Endothelial cell of umbilical vein (primary cell): ENCODE data around the gene UNC119. TPM values are rescaled to one million over a fixed set of nuclear protein-coding genes. Genes with fewer than 3 reads are reported as not detected.

Experiments used
- BruUV-seq: library from RNA; stranded (reverse); fragments of 400-500 nt; replicated peaks from 2 replicates; lab custom pipeline; 2021; lab: Mats Ljungman, UMichigan
- CTCF ChIA-PET: fragments of 300-600, 350-600 bp; sonication (Branson Sonifier 250); formaldehyde crosslinking; loops from one replicate; lab custom pipeline; 2021; ENCODE audit warnings: antibody characterized with exemption, inconsistent platforms; lab: Charles Lee
- POLR2A ChIA-PET: fragments of 300-600, 350-600 bp; sonication (Branson Sonifier 250); formaldehyde crosslinking; loops from one replicate; lab custom pipeline; 2021; ENCODE audit warnings: antibody characterized with exemption, inconsistent platforms; lab: Charles Lee
- DNase-seq: peaks from one replicate; pipeline ENCODE4 v3.0.0-alpha.2; 2011; ENCODE audit warnings: low read depth, low spot score
- FAIRE-seq: peaks from 2 replicates; lab custom pipeline; 2011; peaks lifted over from hg19 to GRCh38; lab: Jason Lieb, UNC
- H2AFZ ChIP-seq: 2 replicates; pipeline ENCODE4 v1.6.0; 2012; ENCODE audit warnings: low read depth, low read length, control low read depth, inconsistent platforms
- H3K27ac ChIP-seq: 2 replicates; pipeline ENCODE4 v1.5.1; 2011; ENCODE audit warnings: low read depth, mild to moderate bottlenecking, control low read depth, low read length, moderate library complexity; ENCODE audit not compliant: insufficient read depth
- H3K27me3 ChIP-seq, 2 experiments: 2 replicates each; pipeline versions ENCODE4 v1.6.0 to v1.6.1; 2011; ENCODE audit warnings: low read length in 2 of 2, mixed read lengths in 1 of 2; ENCODE audit not compliant: control insufficient read depth in 2 of 2, insufficient read depth in 2 of 2
- H3K36me3 ChIP-seq, 2 experiments: 2 replicates in 1 of 2; 3 replicates in 1 of 2; pipeline ENCODE4 v1.5.1; 2011; ENCODE audit warnings: low read length in 2 of 2, mild to moderate bottlenecking in 1 of 2, moderate library complexity in 1 of 2; ENCODE audit not compliant: control insufficient read depth in 2 of 2, insufficient read depth in 2 of 2; ENCODE audit errors: extremely low read depth in 1 of 2
- H3K4me1 ChIP-seq: 3 replicates; pipeline ENCODE4 v1.5.1; 2011; ENCODE audit warnings: mild to moderate bottlenecking, low read length; ENCODE audit not compliant: control insufficient read depth, insufficient read depth; ENCODE audit errors: extremely low read depth
- H3K4me2 ChIP-seq: 2 replicates; pipeline ENCODE4 v1.6.1; 2011; ENCODE audit warnings: low read length, control low read depth, mixed read lengths; ENCODE audit not compliant: insufficient read depth
- H3K4me3 ChIP-seq, 3 experiments: fragments of 200-600 bp in 1 of 3; sonication (generic), shearing (Covaris generic) in 1 of 3; replicated peaks in 1 of 3; 2 replicates each; pipeline ENCODE4 v1.5.1; 2011 to 2016; ENCODE audit warnings: control low read depth in 3 of 3, low read length in 3 of 3, mild to moderate bottlenecking in 2 of 3, inconsistent platforms in 1 of 3, low read depth in 1 of 3, moderate library complexity in 1 of 3; ENCODE audit not compliant: insufficient read depth in 1 of 3
- H3K79me2 ChIP-seq: 2 replicates; pipeline ENCODE4 v1.6.0; 2012; ENCODE audit warnings: low read length, inconsistent platforms; ENCODE audit not compliant: control insufficient read depth, insufficient read depth
- H3K9ac ChIP-seq: replicated peaks from 2 replicates; pipeline ENCODE3; 2011; ENCODE audit warnings: low read length, control low read depth; ENCODE audit not compliant: insufficient read depth; ENCODE audit errors: extremely low read depth
- H3K9me1 ChIP-seq: replicated peaks from 3 replicates; pipeline ENCODE4 v1.6.0; 2011; ENCODE audit warnings: mild to moderate bottlenecking, low read length; ENCODE audit not compliant: control insufficient read depth, insufficient read depth; ENCODE audit errors: extremely low read depth
- H3K9me3 ChIP-seq: replicated peaks from 2 replicates; pipeline ENCODE4 v1.5.1; 2012; ENCODE audit warnings: low read length, inconsistent platforms; ENCODE audit not compliant: control insufficient read depth, insufficient read depth
- H4K20me1 ChIP-seq: replicated peaks from 2 replicates; pipeline ENCODE3; 2011; ENCODE audit warnings: mild to moderate bottlenecking, low read length; ENCODE audit not compliant: control insufficient read depth, insufficient read depth; ENCODE audit errors: extremely low read depth
- CTCF ChIP-seq, 2 donors: IDR thresholded peaks; 1 replicate in 1 of 2; 2 replicates in 1 of 2; pipeline ENCODE4 v1.5.1; 2011; ENCODE audit warnings: low read length in 2 of 2, mild to moderate bottlenecking in 2 of 2, moderate library complexity in 2 of 2, control low read depth in 1 of 2, inconsistent platforms in 1 of 2, low read depth in 1 of 2; ENCODE audit not compliant: insufficient read depth in 1 of 2; ENCODE audit errors: extremely low read depth in 1 of 2
- EZH2 ChIP-seq: IDR thresholded peaks from 2 replicates; pipeline ENCODE4 v1.6.1; 2012; ENCODE audit warnings: borderline replicate concordance, low read depth, mild to moderate bottlenecking, moderate library complexity, low read length, inconsistent platforms; ENCODE audit not compliant: severe bottlenecking
- FOS ChIP-seq: IDR thresholded peaks from 2 replicates; pipeline ENCODE4 v1.6.1; 2011; ENCODE audit warnings: mild to moderate bottlenecking, low read length, moderate library complexity, borderline replicate concordance; ENCODE audit not compliant: insufficient read depth
- GATA2 ChIP-seq: IDR thresholded peaks from 2 replicates; pipeline ENCODE4 v1.7.0; 2011; ENCODE audit warnings: low read depth, mild to moderate bottlenecking, moderate library complexity, mixed read lengths, low read length; ENCODE audit not compliant: insufficient read length, insufficient read depth
- JUN ChIP-seq: IDR thresholded peaks from 2 replicates; pipeline ENCODE4 v1.6.1; 2011; ENCODE audit warnings: borderline replicate concordance, low read depth; ENCODE audit not compliant: insufficient read length, insufficient read depth
- MAX ChIP-seq: IDR thresholded peaks from 2 replicates; pipeline ENCODE4 v1.6.1; 2011; ENCODE audit not compliant: insufficient read depth, insufficient read length
- MYC ChIP-seq: IDR thresholded peaks from one replicate; pipeline ENCODE4 v1.6.1; 2011; ENCODE audit warnings: mild to moderate bottlenecking, low read depth, low read length
- POLR2A ChIP-seq: IDR thresholded peaks from 2 replicates; pipeline ENCODE4 v1.6.1; 2012; ENCODE audit warnings: low read depth, mild to moderate bottlenecking, control low read depth, low read length
- POLR2AphosphoS5 ChIP-seq: IDR thresholded peaks from 2 replicates; pipeline ENCODE4 v1.6.1; 2012; ENCODE audit warnings: low read depth, mild to moderate bottlenecking, control low read depth, low read length, moderate library complexity; ENCODE audit not compliant: insufficient read depth
- dilution Hi-C: fragments of 300-500 bp; cut with MboI; formaldehyde crosslinking; loops from one replicate; pipeline ENCODE4 v1.15.0; 2019; ENCODE audit warnings: low sequenced_read_pairs; ENCODE audit not compliant: extremely low pct_ligation_motif_present
- intact Hi-C: fragments of 100-400 bp; cut with micrococcal nuclease; formaldehyde crosslinking; loops from one replicate; pipeline ENCODE4 v1.10.0; 2022
- polyA plus RNA-seq, 4 experiments: library from polyadenylated mRNA; depleted of rRNA in 3 of 4; stranded (reverse) in 3 of 4; unstranded in 1 of 4; fragments of >200 nt; gene quantifications; 2 replicates each; pipeline versions ENCODE4 v1.2.1 to v1.2.3, GENCODE V29; 2011 to 2012; ENCODE audit warnings: missing spikeins in 1 of 4
- total RNA-seq: library from RNA; stranded (reverse); gene quantifications from 2 replicates; pipeline ENCODE4 v1.2.3, GENCODE V29; 2021

UNC119 gene
- total and polyA plus RNA-seq, 2 donors (not counting 3 experiments of a cell fraction or from before 2014, with no cell fraction given), result 26.3 to 67.8 TPM

GRCh38 chr17:28537219-28537610, 15.2 kb downstream of the UNC119 start:
- no TSS peak for BruUV-seq
- no peaks in the 10 kb centered on the region for H3K4me1 ChIP-seq
- intact Hi-C loops (no loop called here), dilution Hi-C loops (no loop called here)
- H3K4me2 ChIP-seq, result no peak overlapping the region
- H3K4me3 ChIP-seq, result no peak overlapping the region
- H2AFZ ChIP-seq, result no peak overlapping the region
- H3K27me3 ChIP-seq, result peaks cover 0 to 2% of the 10 kb centered on the region in 2 experiments
- ChIA-PET POLR2A (no interaction called here), CTCF (interaction anchor here (2.9 kb wide), 1 partner anchor 42 kb away, joined by 15 read pairs; no protein-coding TSS in a partner anchor)
- DNase-seq, result no peak
- H3K9me1 ChIP-seq, result no peaks in the 10 kb centered on the region
- H3K79me2 ChIP-seq, result no peaks in the 10 kb centered on the region
- no peaks in the 10 kb centered on the region for H4K20me1 ChIP-seq
- no peaks in the 10 kb centered on the region for H3K9me3 ChIP-seq
- FAIRE-seq, result no peak
- H3K27ac ChIP-seq, result no peak overlapping the region
- no peak overlapping the region for H3K9ac ChIP-seq
- TF ChIP-seq MYC, result no peak
- no peak for TF ChIP-seq CTCF (IDR thresholded peaks at IDR 0.05; ENCODE audit: extremely low read depth in 1 of 2, insufficient read depth in 1 of 2, low read depth in 1 of 2, low read length in 2 of 2)
- no peak for TF ChIP-seq MAX
- TF ChIP-seq JUN, result no peak
- no peaks in the 10 kb centered on the region for H3K36me3 ChIP-seq

GRCh38 chr17:28536532-28537218, 15.7 kb downstream of the UNC119 start:
- Histone ChIP-seq H3K36me3 (no peaks in the 10 kb centered on the region), H3K79me2 (no peaks in the 10 kb centered on the region), H2AFZ (no peak overlapping the region), H3K9me3 (no peaks in the 10 kb centered on the region), H3K4me1 (no peaks in the 10 kb centered on the region), H3K9me1 (no peaks in the 10 kb centered on the region), H3K27me3 (peaks cover 0 to 2% of the 10 kb centered on the region in 2 experiments), H4K20me1 (no peaks in the 10 kb centered on the region), H3K4me3 (no peak overlapping the region), H3K27ac (no peak overlapping the region), H3K4me2 (no peak overlapping the region), H3K9ac (no peak overlapping the region)
- ChIA-PET CTCF (interaction anchor here (2.9 kb wide), 1 partner anchor 42 kb away, joined by 15 read pairs; no protein-coding TSS in a partner anchor), POLR2A (no interaction called here)
- intact Hi-C loops (no loop called here), dilution Hi-C loops (no loop called here)
- FAIRE-seq (no peak), DNase-seq (no peak)
- BruUV-seq, result no TSS peak
- no peak for TF ChIP-seq GATA2
- no peak for TF ChIP-seq JUN
- TF ChIP-seq FOS, result no peak
- TF ChIP-seq CTCF (IDR thresholded peaks at IDR 0.05; ENCODE audit: extremely low read depth in 1 of 2, insufficient read depth in 1 of 2, low read depth in 1 of 2, low read length in 2 of 2), result no peak
- TF ChIP-seq POLR2AphosphoS5, result no peak
- no peak for TF ChIP-seq MAX
- no peak for TF ChIP-seq POLR2A
- TF ChIP-seq MYC, result no peak
- TF ChIP-seq EZH2, result no peak
